Stimulated activated effector memory CD8-positive, alpha-beta T cell treated with anti-CD3 and anti-CD28 coated beads, Interleukin-12 subunit alpha, Interleukin-12 subunit beta, amount 100 ng/mL, for 72 hours (primary cell): Measurements from ENCODE around the gene CMTM3.
"Not testable (repeated sequence)": the region's sequence is repeated elsewhere in the genome, so short reads cannot be mapped to it uniquely, and the experiment has no call there.

Source experiments
- ATAC-seq: fragments of 150-1000 bp; cut with Tn5 transposase; 2 replicates; pipeline ENCODE4 v1.10.0; 2021
- DNase-seq, 2 donors: peaks; one replicate each; pipeline ENCODE4 v3.0.0; 2021 to 2022; ENCODE audit warnings: low spot score in 2 of 2
- H3K27ac Mint-ChIP-seq: one replicate; pipeline ENCODE4 v1.8.0; 2022; ENCODE audit warnings: mild to moderate bottlenecking, mixed read lengths
- H3K36me3 Mint-ChIP-seq: one replicate; pipeline ENCODE4 v1.8.0; 2022; ENCODE audit warnings: mild to moderate bottlenecking, mixed read lengths
- H3K4me1 Mint-ChIP-seq: one replicate; pipeline ENCODE4 v1.8.0; 2022; ENCODE audit warnings: mixed read lengths
- H3K4me3 Mint-ChIP-seq: one replicate; pipeline ENCODE4 v1.8.0; 2022; ENCODE audit warnings: mild to moderate bottlenecking, mixed read lengths
- H3K9me3 Mint-ChIP-seq: one replicate; pipeline ENCODE4 v1.8.0; 2022; ENCODE audit warnings: mixed read lengths

CMTM3 gene

DNA sequence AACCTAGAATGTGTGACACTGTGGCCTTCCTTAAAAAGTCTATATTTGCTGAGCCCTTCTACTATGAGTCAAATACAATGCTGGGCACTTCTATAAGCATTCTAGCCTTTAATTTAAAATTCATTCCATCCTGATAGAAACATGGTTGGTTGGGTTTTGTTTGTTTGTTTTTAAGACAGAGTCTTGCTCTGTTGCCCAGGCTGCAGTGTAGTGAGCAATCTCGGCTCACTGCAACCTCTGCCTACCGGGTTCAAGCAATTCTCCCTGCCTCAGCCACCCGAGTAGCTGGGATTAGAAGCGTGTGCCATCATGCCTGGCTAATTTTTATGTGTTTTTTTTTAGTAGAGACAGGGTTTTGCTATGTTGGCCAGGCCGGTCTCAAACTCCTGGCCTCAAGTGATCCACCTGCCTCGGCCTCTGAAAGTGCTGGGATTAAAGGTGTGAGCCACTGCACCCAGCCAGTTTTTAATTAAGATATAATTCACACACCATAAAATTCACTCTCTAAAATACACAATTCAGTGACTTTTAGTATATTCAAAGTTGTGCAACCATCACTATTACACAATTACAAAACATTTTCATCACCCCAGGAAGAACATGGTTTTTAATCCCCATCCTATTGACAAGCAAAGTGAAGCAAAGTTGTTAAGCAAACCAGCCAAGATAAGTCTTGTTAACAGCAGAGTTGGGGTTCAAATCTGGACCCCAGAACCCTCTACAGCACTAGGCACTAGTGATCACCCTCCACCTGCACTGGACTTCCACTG lies 49.3 kb downstream of the CMTM3 start:
- no peak for DNase-seq
- H3K9me3 Mint-ChIP-seq = no peaks in the 10 kb centered on the region

DNA sequence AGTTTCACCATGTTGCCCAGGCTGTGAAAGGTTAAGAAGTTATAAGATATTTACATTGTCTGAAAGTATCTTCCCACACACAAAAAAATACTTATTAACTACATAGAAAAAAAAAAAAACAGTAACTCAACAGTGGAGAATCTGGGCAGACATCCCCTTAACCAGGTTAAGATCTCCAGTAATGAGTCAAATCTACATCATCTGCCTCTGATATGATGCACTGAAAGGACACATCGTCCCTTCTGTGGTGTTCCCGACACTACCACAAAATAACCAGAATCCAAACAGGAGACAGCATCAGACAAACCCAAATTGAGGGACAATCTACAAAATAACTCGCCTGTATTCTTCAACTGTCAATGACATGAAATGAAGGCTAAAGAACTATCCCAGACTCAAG lies 52.0 kb downstream of the CMTM3 start:
- H3K36me3 Mint-ChIP-seq = no peaks in the 10 kb centered on the region
- no peaks in the 10 kb centered on the region for H3K4me1 Mint-ChIP-seq
- no peak for ATAC-seq
- no peaks in the 10 kb centered on the region for H3K9me3 Mint-ChIP-seq
- no peak overlapping the region for H3K27ac Mint-ChIP-seq
- H3K4me3 Mint-ChIP-seq = no peak overlapping the region
- no peak for DNase-seq

More for the DNA sequence above, 49.3 kb downstream of the CMTM3 start:
- Mint-ChIP-seq H3K36me3 (no peaks in the 10 kb centered on the region), H3K4me3 (no peak overlapping the region), H3K27ac (no peak overlapping the region), H3K4me1 (peaks cover 9% of the 10 kb centered on the region)
- ATAC-seq = no peak

GRCh38 chr16:66658143-66658859 lies 53.8 kb downstream of the CMTM3 start:
- Mint-ChIP-seq H3K4me3 (no peak overlapping the region), H3K9me3 (no peaks in the 10 kb centered on the region), H3K36me3 (no peaks in the 10 kb centered on the region), H3K4me1 (no peaks in the 10 kb centered on the region), H3K27ac (no peak overlapping the region)
- DNase-seq = no peak
- ATAC-seq = no peak

DNA sequence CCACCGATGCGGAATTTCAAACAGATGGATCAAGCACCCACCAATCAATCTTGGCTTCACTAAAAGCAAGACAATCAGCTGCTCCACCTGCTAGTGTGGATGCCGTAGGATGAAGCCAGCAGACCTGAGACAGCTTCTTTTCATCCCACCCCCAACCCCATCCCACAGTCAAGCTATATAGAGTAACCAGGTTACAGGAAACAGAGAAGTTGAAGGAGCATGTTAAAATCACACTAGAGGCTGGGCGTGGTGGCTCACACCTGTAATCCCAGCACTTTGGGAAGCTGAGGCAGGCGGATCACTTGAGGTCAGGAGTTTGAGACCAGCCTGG lies 54.3 kb downstream of the CMTM3 start:
- Mint-ChIP-seq H3K4me1 (no peaks in the 10 kb centered on the region), H3K27ac (no peak overlapping the region), H3K36me3 (no peaks in the 10 kb centered on the region), H3K9me3 (no peaks in the 10 kb centered on the region), H3K4me3 (no peak overlapping the region)
- DNase-seq = no peak
- no peak for ATAC-seq

- H3K9me3 Mint-ChIP-seq = no peaks in the 10 kb centered on the region
- no peak for ATAC-seq
These were observed 56.1 kb downstream of the CMTM3 start for GRCh38 chr16:66660422-66661209.

GRCh38 chr16:66661210-66661560 lies 56.7 kb downstream of the CMTM3 start:
- DNase-seq = no peak
- H3K27ac Mint-ChIP-seq = peak overlapping the region; percentile 48
- H3K9me3 Mint-ChIP-seq = no peaks in the 10 kb centered on the region

More at GRCh38 chr16:66660422-66661209, 56.1 kb downstream of the CMTM3 start:
- Mint-ChIP-seq H3K27ac (peak overlapping the region; percentile 48), H3K4me3 (no peak overlapping the region), H3K36me3 (no peaks in the 10 kb centered on the region), H3K4me1 (no peaks in the 10 kb centered on the region)
- no peak for DNase-seq

GRCh38 chr16:66661671-66662346 lies 57.3 kb downstream of the CMTM3 start:
- H3K9me3 Mint-ChIP-seq, ATAC-seq, H3K27ac Mint-ChIP-seq, DNase-seq, H3K4me3 Mint-ChIP-seq, H3K4me1 Mint-ChIP-seq, H3K36me3 Mint-ChIP-seq: not testable (repeated sequence)

More at GRCh38 chr16:66661210-66661560, 56.7 kb downstream of the CMTM3 start:
- Mint-ChIP-seq H3K4me3 (no peak overlapping the region), H3K4me1 (no peaks in the 10 kb centered on the region), H3K36me3 (no peaks in the 10 kb centered on the region)
- no peak for ATAC-seq

DNA sequence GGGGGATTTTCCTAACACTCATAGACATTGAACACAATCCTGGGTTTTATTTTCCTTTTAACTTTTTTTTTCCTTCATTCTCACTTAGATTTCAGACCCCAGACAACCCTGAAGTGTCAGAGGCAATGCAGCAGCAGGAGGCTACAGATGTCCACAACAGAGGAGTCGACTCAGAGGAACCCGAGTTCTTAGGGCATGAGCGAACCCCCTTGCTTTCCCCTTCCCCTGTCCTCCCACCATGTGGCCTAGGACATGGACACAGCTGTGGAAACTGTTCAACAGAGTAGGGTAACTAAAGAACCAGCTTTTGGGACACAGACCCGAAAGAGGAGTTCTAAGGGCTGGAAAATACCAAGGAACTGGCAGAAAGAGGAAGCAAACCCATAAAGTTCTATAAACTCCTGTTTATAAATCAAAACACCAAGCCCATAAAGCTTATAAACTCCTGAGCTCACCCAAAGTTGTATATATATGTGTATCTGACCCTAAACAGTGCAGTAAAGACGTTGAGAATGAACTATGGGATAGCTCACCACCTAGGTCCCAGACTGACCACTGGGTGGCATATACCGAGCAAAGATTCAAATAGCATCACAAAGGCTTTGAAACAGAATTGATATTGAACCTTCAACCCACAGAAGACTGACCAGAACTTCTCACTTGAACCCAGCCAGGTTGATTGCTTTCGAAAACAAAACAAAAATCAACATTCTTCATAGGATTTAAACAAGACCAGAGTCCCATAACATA lies 58.1 kb downstream of the CMTM3 start:
- no peaks in the 10 kb centered on the region for H3K9me3 Mint-ChIP-seq
- H3K36me3 Mint-ChIP-seq = no peaks in the 10 kb centered on the region
- no peak overlapping the region for H3K4me3 Mint-ChIP-seq
- H3K4me1 Mint-ChIP-seq = no peaks in the 10 kb centered on the region
- no peak for ATAC-seq
- no peak for DNase-seq
- no peak overlapping the region for H3K27ac Mint-ChIP-seq
